Kidney (tissue), 14 donors: ENCODE measurements around the gene ZBTB7C. TPM values are rescaled to one million over a fixed set of nuclear protein-coding genes. Genes with fewer than 3 reads are reported as not detected.

Experiments used
- DNase-seq, 5 donors: peaks; one replicate each; pipeline ENCODE4 v3.0.0-alpha.2; 2013 to 2020
- FAIRE-seq: peaks from 2 replicates; lab custom pipeline; 2012; peaks lifted over from hg19 to GRCh38; lab: Jason Lieb, UNC
- H3K27ac ChIP-seq, 2 donors: one replicate each; pipeline ENCODE4 v1.7.0; 2013; ENCODE audit warnings: low read depth in 2 of 2, low read length in 2 of 2, inconsistent platforms in 1 of 2
- H3K27me3 ChIP-seq: one replicate; pipeline ENCODE4 v1.7.1; 2013; ENCODE audit warnings: low read length, inconsistent platforms; ENCODE audit not compliant: control insufficient read depth, insufficient read depth
- H3K36me3 ChIP-seq, 3 donors: one replicate each; pipeline versions ENCODE4 v1.7.0 to v1.7.1; 2013; ENCODE audit warnings: low read length in 3 of 3, control low read depth in 1 of 3, inconsistent platforms in 1 of 3; ENCODE audit not compliant: insufficient read depth in 3 of 3, control insufficient read depth in 2 of 3
- H3K4me1 ChIP-seq, 3 donors: one replicate each; pipeline versions ENCODE4 v1.7.0 to v1.7.1; 2013; ENCODE audit warnings: low read length in 3 of 3, inconsistent platforms in 1 of 3, low read depth in 1 of 3; ENCODE audit not compliant: control insufficient read depth in 2 of 3, insufficient read depth in 2 of 3
- H3K4me3 ChIP-seq, 3 donors: one replicate each; pipeline versions ENCODE4 v1.7.0 to v1.8.1; 2013; ENCODE audit warnings: low read length in 3 of 3, control low read depth in 1 of 3, inconsistent platforms in 1 of 3
- H3K9ac ChIP-seq, 3 donors: one replicate each; pipeline versions ENCODE4 v1.7.0 to v1.7.1; 2013; ENCODE audit warnings: low read length in 3 of 3, control low read depth in 1 of 3, inconsistent platforms in 1 of 3
- H3K9me3 ChIP-seq, 3 donors: one replicate each; pipeline versions ENCODE4 v1.7.0 to v1.7.1; 2013; ENCODE audit warnings: low read length in 3 of 3, control low read depth in 1 of 3, inconsistent platforms in 1 of 3; ENCODE audit not compliant: control insufficient read depth in 2 of 3, insufficient read depth in 1 of 3
- intact Hi-C: fragments of 100-400 bp; cut with DNase I; formaldehyde crosslinking; loops from one replicate; pipeline ENCODE4 v1.11.1; 2022
- polyA plus RNA-seq: library from polyadenylated mRNA; stranded (reverse); fragments of 350-450 nt; fragmentation: Illumina TruSeq; extraction: RNeasy Lipid Tissue Mini Kit (QIAGEN cat#74804); gene quantifications from one replicate; pipeline ENCODE4 v1.2.3, GENCODE V29; 2014; ENCODE audit warnings: low read depth, low replicate concordance; ENCODE audit not compliant: insufficient read depth
- total RNA-seq: library from RNA; stranded (reverse); fragmentation: NEBNext Ultra II Directional; extraction: Animal tissue kit (Norgen Biotek cat#: 25700); gene quantifications from one replicate; pipeline ENCODE4 v1.2.1, GENCODE V29; 2021
- TF ChIP-seq, protein P1 (sequence below): IDR thresholded peaks from 3 replicates; pipeline ENCODE4 v1.5.1; 2012; ENCODE audit warnings: mild to moderate bottlenecking, moderate library complexity, borderline replicate concordance; ENCODE audit not compliant: insufficient read depth; ENCODE audit errors: extremely low read depth
- donor health status: control.
- donor health status: control.
- donor health status: control.
- donor health status: control.
- donor health status: control.
- donor health status: DM: yes; HTN: yes; CAD: no.
- donor health status: Normal renal cell carcinoma (clear cell type).

The ZBTB7C gene
- total and polyA plus RNA-seq, 2 donors from 2014 or later, result 1.8 to 13.8 TPM

DNA sequence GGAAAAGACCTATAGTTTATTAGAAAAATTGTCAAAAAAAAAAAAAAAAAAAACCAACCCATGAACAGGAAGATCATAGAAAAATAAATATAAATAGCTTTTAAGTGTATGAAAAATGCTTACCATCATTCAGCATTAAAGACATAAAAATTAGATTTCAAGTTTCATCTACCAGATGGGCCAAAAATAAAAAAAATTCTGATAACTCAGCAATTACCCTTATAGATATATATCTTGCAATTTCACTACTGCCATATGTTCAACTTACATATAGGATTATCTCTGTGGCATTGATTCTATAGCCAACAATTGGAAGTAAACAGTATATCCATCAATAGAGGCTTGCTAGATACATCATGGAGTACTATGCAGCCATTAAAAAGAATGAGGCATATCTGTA, 352.2 kb downstream of the ZBTB7C start:
- FAIRE-seq (no peak), DNase-seq (no peak)
- Histone ChIP-seq H3K9me3 (no peaks in the 10 kb centered on the region), H3K27me3 (no peaks in the 10 kb centered on the region), H3K36me3 (no peaks in the 10 kb centered on the region), H3K4me1 (peaks cover 3 to 7% (median 6%) of the 10 kb centered on the region in 3 donors), H3K27ac (no peak overlapping the region), H3K9ac (no peak overlapping the region), H3K4me3 (no peak overlapping the region)
- TF ChIP-seq, protein P1, sequence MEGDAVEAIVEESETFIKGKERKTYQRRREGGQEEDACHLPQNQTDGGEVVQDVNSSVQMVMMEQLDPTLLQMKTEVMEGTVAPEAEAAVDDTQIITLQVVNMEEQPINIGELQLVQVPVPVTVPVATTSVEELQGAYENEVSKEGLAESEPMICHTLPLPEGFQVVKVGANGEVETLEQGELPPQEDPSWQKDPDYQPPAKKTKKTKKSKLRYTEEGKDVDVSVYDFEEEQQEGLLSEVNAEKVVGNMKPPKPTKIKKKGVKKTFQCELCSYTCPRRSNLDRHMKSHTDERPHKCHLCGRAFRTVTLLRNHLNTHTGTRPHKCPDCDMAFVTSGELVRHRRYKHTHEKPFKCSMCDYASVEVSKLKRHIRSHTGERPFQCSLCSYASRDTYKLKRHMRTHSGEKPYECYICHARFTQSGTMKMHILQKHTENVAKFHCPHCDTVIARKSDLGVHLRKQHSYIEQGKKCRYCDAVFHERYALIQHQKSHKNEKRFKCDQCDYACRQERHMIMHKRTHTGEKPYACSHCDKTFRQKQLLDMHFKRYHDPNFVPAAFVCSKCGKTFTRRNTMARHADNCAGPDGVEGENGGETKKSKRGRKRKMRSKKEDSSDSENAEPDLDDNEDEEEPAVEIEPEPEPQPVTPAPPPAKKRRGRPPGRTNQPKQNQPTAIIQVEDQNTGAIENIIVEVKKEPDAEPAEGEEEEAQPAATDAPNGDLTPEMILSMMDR, result no peak
- intact Hi-C loops, result no loop called here

DNA sequence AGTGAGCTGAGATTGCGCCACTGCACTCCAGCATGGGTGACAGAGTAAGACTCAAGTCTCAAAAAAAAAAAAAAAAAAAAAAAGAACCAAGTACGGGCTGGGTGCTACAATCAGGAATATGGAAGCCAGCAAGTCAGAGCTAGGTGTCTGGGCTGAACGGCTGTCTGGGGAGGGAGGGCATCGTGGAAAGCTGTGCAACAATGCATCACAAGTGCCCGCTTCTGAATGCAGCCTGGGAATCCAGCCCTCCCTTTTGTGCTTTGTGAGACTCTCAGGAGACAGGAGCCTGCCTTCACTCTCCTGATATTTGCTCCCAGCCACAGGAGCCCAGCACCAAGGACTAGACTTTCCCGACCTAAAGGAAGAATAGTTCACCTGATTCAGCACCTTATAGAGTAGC, 353.8 kb downstream of the ZBTB7C start:
- intact Hi-C loops, result no loop called here
- H3K27me3 ChIP-seq, result no peaks in the 10 kb centered on the region
- H3K4me3 ChIP-seq, result no peak overlapping the region
- no peak for FAIRE-seq
- TF ChIP-seq, protein P1, result no peak
- peak in 1 of 5 donors; percentile 46 for DNase-seq
- peaks cover 3 to 6% (median 5%) of the 10 kb centered on the region in 3 donors for H3K4me1 ChIP-seq
- H3K9me3 ChIP-seq, result no peaks in the 10 kb centered on the region
- no peaks in the 10 kb centered on the region for H3K36me3 ChIP-seq
- no peak overlapping the region for H3K9ac ChIP-seq
- no peak overlapping the region for H3K27ac ChIP-seq

DNA sequence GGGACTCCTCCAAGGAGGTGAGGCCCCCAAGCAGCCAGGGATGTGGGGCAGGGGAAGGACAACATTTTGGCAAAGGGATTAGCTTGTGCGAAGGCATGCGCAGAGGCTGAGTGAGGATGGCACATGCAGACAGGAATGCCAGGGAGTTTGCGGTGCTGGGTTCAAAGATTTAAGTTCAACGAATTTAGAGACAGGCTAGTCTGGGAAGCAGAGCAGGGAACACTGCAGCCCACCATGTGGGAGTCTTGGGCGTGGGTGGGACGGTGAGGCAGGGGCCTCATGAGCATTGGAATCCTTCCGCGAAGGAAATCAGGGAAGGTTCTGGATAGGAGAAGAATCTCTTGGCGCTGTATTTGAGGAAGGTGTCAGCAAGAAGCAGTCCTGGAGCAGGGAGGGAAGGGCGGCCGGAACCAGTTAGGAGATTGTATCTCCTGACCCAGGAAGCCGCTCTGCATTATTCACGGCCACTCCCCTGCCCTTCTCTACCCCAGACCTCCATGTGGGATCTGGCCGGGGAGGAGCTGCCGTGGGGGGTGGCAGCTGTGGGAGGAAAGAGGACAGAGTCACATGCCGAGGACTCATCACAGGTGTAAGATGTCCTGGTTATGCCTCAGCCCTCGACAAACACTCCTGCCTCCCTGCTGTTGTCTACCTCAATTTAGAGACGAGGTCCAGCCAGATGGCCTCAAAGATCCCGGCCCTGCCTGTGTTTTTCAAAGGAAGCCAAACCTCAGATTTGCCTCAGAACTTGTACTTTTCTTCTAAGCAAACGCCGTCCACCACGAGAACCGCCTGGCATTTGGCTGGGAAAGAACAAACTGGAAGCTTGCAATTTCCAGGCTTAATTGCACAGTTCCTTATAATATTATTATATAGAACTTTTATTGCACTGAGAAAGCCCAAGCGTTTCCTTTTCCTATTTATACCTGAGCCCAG, 355.0 kb downstream of the ZBTB7C start:
- peaks cover 3 to 6% (median 5%) of the 10 kb centered on the region in 3 donors for H3K4me1 ChIP-seq
- H3K9me3 ChIP-seq, result no peaks in the 10 kb centered on the region
- intact Hi-C loops, result no loop called here
- no peak overlapping the region for H3K27ac ChIP-seq
- H3K27me3 ChIP-seq, result no peaks in the 10 kb centered on the region
- DNase-seq (peak; percentile 46 to 80 (median 75)), FAIRE-seq (no peak)
- no peak overlapping the region for H3K4me3 ChIP-seq
- H3K9ac ChIP-seq, result no peak overlapping the region
- no peaks in the 10 kb centered on the region for H3K36me3 ChIP-seq
- TF ChIP-seq, protein P1, result no peak
